ENCODE results near the gene CYBRD1. TPM values are rescaled to one million over a fixed set of nuclear protein-coding genes. Genes with fewer than 3 reads are reported as not detected.

Gene CYBRD1
- total RNA-seq, 1 donor: 338 TPM

DNA sequence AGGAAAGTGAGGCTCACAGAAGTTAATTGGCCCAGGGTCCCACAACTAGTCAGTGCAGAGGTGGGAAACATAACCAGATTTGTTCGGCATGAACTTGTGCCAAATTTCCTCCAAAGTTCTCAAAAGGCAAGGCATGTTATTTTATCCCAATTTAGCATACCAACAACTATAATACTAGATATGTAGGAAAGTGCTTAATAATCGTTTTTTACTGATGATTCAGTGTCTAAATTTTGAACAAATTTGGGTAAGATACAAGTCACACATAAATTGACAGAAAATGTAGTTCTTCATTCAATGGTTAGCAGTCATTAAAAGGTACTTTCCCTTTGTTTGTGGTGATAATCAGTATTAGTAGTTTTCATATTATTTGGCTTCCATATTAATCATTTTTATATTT lies 38.5 kb upstream of the CYBRD1 start:
- DNase-seq (ENCODE audit: insufficient read length, low spot score, missing footprints): no peak
- Histone ChIP-seq H2AFZ (ENCODE audit: low read length) (no peak overlapping the region), H3K4me2 (ENCODE audit: insufficient read depth, low read length) (no peak overlapping the region), H3K4me3 (ENCODE audit: insufficient read depth, low read length) (no peak overlapping the region), H3K27ac (ENCODE audit: low read depth, low read length) (no peak overlapping the region), H3K79me2 (ENCODE audit: insufficient read depth, low read length) (no peaks in the 10 kb centered on the region), H4K20me1 (ENCODE audit: insufficient read depth, low read length) (no peaks in the 10 kb centered on the region), H3K4me1 (ENCODE audit: insufficient read depth, low read length) (peaks cover under 1% of the 10 kb centered on the region), H3K9me3 (ENCODE audit: low read depth, low read length) (no peaks in the 10 kb centered on the region), H3K27me3 (ENCODE audit: insufficient read depth, low read length) (no peaks in the 10 kb centered on the region), H3K36me3 (ENCODE audit: insufficient read depth, low read length) (peaks cover 13% of the 10 kb centered on the region)
- no peak for TF ChIP-seq CTCF (IDR thresholded peaks at IDR 0.05; ENCODE audit: extremely low read depth, low read depth, low read length)

DNA sequence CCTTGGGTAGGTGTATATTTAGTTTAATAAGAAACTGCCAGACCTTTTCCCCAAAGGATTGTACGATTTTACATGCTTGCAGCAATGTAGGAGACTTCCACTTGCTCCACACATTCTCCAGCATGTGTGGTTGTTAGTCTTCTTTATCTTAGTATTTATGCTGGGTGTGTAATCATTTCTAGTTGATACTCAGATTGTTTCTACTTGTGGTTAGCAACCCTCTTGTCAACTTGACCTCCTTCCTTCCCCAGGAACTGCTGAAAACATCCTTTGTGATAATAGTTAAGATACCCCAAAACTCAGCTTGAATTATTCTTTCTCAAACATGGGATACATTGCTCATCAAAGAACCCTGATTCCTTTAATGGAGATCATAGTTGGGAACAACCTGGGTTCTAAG lies 37.2 kb upstream of the CYBRD1 start:
- Histone ChIP-seq H3K4me3 (ENCODE audit: insufficient read depth, low read length) (no peak overlapping the region), H3K4me1 (ENCODE audit: insufficient read depth, low read length) (no peaks in the 10 kb centered on the region), H3K4me2 (ENCODE audit: insufficient read depth, low read length) (no peak overlapping the region), H3K36me3 (ENCODE audit: insufficient read depth, low read length) (peaks cover 9% of the 10 kb centered on the region), H2AFZ (ENCODE audit: low read length) (no peak overlapping the region), H3K27ac (ENCODE audit: low read depth, low read length) (no peak overlapping the region), H3K27me3 (ENCODE audit: insufficient read depth, low read length) (no peaks in the 10 kb centered on the region), H3K9me3 (ENCODE audit: low read depth, low read length) (no peaks in the 10 kb centered on the region), H4K20me1 (ENCODE audit: insufficient read depth, low read length) (no peaks in the 10 kb centered on the region), H3K79me2 (ENCODE audit: insufficient read depth, low read length) (no peaks in the 10 kb centered on the region)
- TF ChIP-seq CTCF (IDR thresholded peaks at IDR 0.05; ENCODE audit: extremely low read depth, low read depth, low read length): no peak
- no peak for DNase-seq (ENCODE audit: insufficient read length, low spot score, missing footprints)

DNA sequence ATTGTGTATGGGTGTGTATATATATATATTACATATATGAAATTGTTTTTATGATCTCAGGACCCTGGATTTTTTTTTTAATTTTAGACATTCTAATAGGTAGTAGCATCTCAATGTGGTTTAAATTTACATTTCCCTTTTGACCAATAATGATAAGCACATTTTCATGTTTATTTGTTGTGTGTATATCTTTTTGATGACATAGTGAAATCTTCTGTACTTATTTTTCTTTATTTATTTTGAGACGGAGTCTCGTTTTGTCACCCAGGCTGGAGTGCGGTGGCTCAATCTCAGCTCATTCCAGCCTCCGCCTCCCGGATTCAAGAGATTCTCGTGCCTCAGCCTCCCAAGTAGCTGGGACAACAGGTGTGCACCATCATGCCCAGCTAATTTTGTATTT lies 35.1 kb upstream of the CYBRD1 start:
- TF ChIP-seq CTCF (IDR thresholded peaks at IDR 0.05; ENCODE audit: extremely low read depth, low read depth, low read length): no peak
- H3K4me1 ChIP-seq (ENCODE audit: insufficient read depth, low read length): no peaks in the 10 kb centered on the region
- no peaks in the 10 kb centered on the region for H3K79me2 ChIP-seq (ENCODE audit: insufficient read depth, low read length)
- no peak overlapping the region for H2AFZ ChIP-seq (ENCODE audit: low read length)
- H3K36me3 ChIP-seq (ENCODE audit: insufficient read depth, low read length): no peaks in the 10 kb centered on the region
- H3K4me2 ChIP-seq (ENCODE audit: insufficient read depth, low read length): no peak overlapping the region
- no peak overlapping the region for H3K4me3 ChIP-seq (ENCODE audit: insufficient read depth, low read length)
- no peaks in the 10 kb centered on the region for H4K20me1 ChIP-seq (ENCODE audit: insufficient read depth, low read length)
- no peak for DNase-seq (ENCODE audit: insufficient read length, low spot score, missing footprints)
- H3K27me3 ChIP-seq (ENCODE audit: insufficient read depth, low read length): no peaks in the 10 kb centered on the region
- H3K9me3 ChIP-seq (ENCODE audit: low read depth, low read length): no peaks in the 10 kb centered on the region
- H3K27ac ChIP-seq (ENCODE audit: low read depth, low read length): no peak overlapping the region

- no peak for DNase-seq (ENCODE audit: insufficient read length, low spot score, missing footprints)
Observed at GRCh38 chr2:171487803-171488259, 34.4 kb upstream of the CYBRD1 start.

More at GRCh38 chr2:171487803-171488259, 34.4 kb upstream of the CYBRD1 start:
- Histone ChIP-seq H3K4me2 (ENCODE audit: insufficient read depth, low read length) (no peak overlapping the region), H3K79me2 (ENCODE audit: insufficient read depth, low read length) (no peaks in the 10 kb centered on the region), H3K4me1 (ENCODE audit: insufficient read depth, low read length) (no peaks in the 10 kb centered on the region), H2AFZ (ENCODE audit: low read length) (no peak overlapping the region), H3K4me3 (ENCODE audit: insufficient read depth, low read length) (no peak overlapping the region), H4K20me1 (ENCODE audit: insufficient read depth, low read length) (no peaks in the 10 kb centered on the region), H3K36me3 (ENCODE audit: insufficient read depth, low read length) (no peaks in the 10 kb centered on the region), H3K27ac (ENCODE audit: low read depth, low read length) (no peak overlapping the region), H3K9me3 (ENCODE audit: low read depth, low read length) (no peaks in the 10 kb centered on the region), H3K27me3 (ENCODE audit: insufficient read depth, low read length) (no peaks in the 10 kb centered on the region)
- no peak for TF ChIP-seq CTCF (IDR thresholded peaks at IDR 0.05; ENCODE audit: extremely low read depth, low read depth, low read length)

Measured in osteoblast (primary cell).